ENCODE measurements around the gene USP8. TPM values are rescaled to one million over a fixed set of nuclear protein-coding genes. Genes with fewer than 3 reads are reported as not detected.

USP8 gene
- total and polyA plus RNA-seq, 2 experiments from 2014 or later, result 28.4 to 36.4 TPM

DNA sequence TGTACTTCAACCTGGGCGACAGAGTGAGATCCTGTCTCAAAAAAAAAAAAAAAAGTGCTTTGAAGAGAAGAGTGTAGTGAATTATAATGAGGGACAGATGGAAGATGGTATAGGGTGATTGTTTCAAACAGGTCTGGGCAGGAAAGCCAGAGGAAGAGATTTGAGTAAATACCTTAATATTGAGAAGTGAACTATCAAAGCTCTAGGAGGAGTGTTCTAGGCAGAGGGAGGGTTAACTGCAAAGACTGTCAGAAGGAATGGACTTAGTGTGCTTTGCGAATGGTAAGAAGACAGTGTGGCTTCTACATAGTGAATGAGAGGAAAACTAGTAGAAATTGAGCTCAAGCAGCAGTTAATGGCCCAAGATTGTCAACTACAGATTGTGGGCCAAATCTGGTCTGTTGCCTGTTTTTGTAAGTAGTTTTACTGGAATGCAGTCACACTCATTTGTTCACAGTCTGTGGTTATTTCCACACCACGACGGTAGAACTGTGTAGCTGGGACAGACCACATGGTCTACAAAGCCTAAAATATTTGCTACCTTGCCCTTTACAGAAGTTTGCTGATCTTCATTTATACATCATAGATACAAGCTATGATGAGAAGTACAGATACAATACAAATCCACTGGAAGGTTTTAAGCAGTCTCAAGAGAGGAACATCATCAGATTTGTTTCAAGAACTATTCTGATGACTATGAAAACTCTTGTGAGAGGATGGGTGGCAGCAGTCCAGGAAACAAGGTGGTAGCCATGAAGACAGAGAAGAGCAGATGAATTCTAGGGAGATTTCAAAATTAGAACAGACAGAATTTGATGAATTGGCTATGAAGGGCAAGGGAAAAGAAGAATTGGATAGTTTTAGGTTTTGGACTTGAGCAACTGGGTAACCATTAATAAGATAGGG, 138.8 kb downstream of the USP8 start:
- H3K4me3 ChIP-seq, result no peak overlapping the region
- no peaks in the 10 kb centered on the region for H3K9me3 ChIP-seq (ENCODE audit: low read depth)
- H3K4me1 ChIP-seq (ENCODE audit: low read depth), result no peaks in the 10 kb centered on the region
- no peaks in the 10 kb centered on the region for H3K27me3 ChIP-seq
- DNase-seq (ENCODE audit: low read depth in 1 of 2, low spot score in 1 of 2), result peak in 1 of 2 donors; percentile 24
- peak overlapping the region; percentile 9 for H3K27ac ChIP-seq
- peaks cover 55% of the 10 kb centered on the region for H3K36me3 ChIP-seq
- TF ChIP-seq, protein P1, sequence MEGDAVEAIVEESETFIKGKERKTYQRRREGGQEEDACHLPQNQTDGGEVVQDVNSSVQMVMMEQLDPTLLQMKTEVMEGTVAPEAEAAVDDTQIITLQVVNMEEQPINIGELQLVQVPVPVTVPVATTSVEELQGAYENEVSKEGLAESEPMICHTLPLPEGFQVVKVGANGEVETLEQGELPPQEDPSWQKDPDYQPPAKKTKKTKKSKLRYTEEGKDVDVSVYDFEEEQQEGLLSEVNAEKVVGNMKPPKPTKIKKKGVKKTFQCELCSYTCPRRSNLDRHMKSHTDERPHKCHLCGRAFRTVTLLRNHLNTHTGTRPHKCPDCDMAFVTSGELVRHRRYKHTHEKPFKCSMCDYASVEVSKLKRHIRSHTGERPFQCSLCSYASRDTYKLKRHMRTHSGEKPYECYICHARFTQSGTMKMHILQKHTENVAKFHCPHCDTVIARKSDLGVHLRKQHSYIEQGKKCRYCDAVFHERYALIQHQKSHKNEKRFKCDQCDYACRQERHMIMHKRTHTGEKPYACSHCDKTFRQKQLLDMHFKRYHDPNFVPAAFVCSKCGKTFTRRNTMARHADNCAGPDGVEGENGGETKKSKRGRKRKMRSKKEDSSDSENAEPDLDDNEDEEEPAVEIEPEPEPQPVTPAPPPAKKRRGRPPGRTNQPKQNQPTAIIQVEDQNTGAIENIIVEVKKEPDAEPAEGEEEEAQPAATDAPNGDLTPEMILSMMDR (IDR thresholded peaks at IDR 0.05; ENCODE audit: low read depth, low read length), result no peak

DNA sequence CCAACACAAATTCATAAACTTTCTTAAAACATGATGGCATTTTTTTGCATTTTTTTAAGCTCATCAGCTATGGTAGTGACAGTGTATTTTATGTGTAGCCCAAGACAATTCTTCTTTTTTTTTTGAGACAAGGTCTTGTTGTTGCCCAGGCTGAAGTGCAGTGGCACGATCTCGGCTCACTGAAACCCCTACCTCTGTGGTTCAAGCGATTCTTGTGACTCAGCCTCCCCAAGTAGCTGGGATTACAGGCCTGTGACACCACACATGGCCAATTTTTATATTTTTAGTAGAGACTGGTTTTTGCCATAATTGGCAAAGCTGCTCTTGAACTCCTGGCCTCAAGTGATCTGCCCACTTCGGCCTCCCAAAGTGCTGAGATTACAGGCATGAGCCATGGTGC, 139.6 kb downstream of the USP8 start:
- H3K4me3 ChIP-seq, result no peak overlapping the region
- TF ChIP-seq, protein P1 (IDR thresholded peaks at IDR 0.05; ENCODE audit: low read depth, low read length), result no peak
- no peak for DNase-seq (ENCODE audit: low read depth in 1 of 2, low spot score in 1 of 2)
- no peaks in the 10 kb centered on the region for H3K27me3 ChIP-seq
- no peaks in the 10 kb centered on the region for H3K9me3 ChIP-seq (ENCODE audit: low read depth)
- peaks cover 55% of the 10 kb centered on the region for H3K36me3 ChIP-seq
- H3K4me1 ChIP-seq (ENCODE audit: low read depth), result no peaks in the 10 kb centered on the region
- peak overlapping the region; percentile 9 for H3K27ac ChIP-seq

Other genes starting within 250 kb of the USP8 start
- gene SLC27A2, start 242.2 kb upstream of the USP8 start, total RNA-seq, result not detected in 2 replicates
- not detected in 2 replicates for gene SLC27A2, start 242.2 kb upstream of the USP8 start, polyA plus RNA-seq
- 0.56 TPM in 1 of 2 replicates, not detected in the other for gene HDC, start 158.7 kb upstream of the USP8 start, total RNA-seq
- gene HDC, start 158.7 kb upstream of the USP8 start, polyA plus RNA-seq, result not detected in 2 replicates
- 22.3 and 25.5 TPM in 2 replicates for gene GABPB1, start 69.2 kb upstream of the USP8 start, total RNA-seq
- 12.5 and 15.3 TPM in 2 replicates for gene GABPB1, start 69.2 kb upstream of the USP8 start, polyA plus RNA-seq
- gene USP50, start 122.3 kb downstream of the USP8 start, total RNA-seq, result not detected in 2 replicates
- not detected in 2 replicates for gene USP50, start 122.3 kb downstream of the USP8 start, polyA plus RNA-seq

Data from cardiac muscle cell (in vitro differentiated cells and primary cell).